PC-9 (cell line): ENCODE data around the gene NANOS1. TPM values are rescaled to one million over a fixed set of nuclear protein-coding genes. Genes with fewer than 3 reads are reported as not detected.

Experiments used
- BruUV-seq: library from RNA; stranded (reverse); fragments of 400-500 nt; replicated peaks from 2 replicates; lab custom pipeline; 2021; lab: Mats Ljungman, UMichigan
- CTCF ChIA-PET: fragments of 300-600 bp; sonication (Branson Sonifier 250); formaldehyde crosslinking; loops from one replicate; lab custom pipeline; 2022; ENCODE audit warnings: antibody characterized with exemption; lab: Charles Lee
- POLR2A ChIA-PET: fragments of 300-600 bp; sonication (Branson Sonifier 250); formaldehyde crosslinking; loops from one replicate; lab custom pipeline; 2022; ENCODE audit warnings: antibody characterized with exemption; ENCODE audit not compliant: unreplicated experiment; lab: Charles Lee
- DNase-seq, 2 experiments: peaks; one replicate each; pipeline versions ENCODE4 v3.0.0 to v3.0.0-alpha.2; 2015 to 2022; ENCODE audit warnings: mixed read lengths in 1 of 2
- H2AFZ ChIP-seq: fragments of 200-600 bp; sonication (generic); 2 replicates; pipeline ENCODE4 v1.8.1; 2017; ENCODE audit warnings: antibody characterized with exemption
- H3F3A ChIP-seq: fragments of 200-600 bp; sonication (generic); 2 replicates; pipeline ENCODE4 v1.8.1; 2017; ENCODE audit warnings: antibody characterized with exemption, mild to moderate bottlenecking, low read depth; ENCODE audit not compliant: insufficient read depth
- H3K27ac ChIP-seq: fragments of 200-600 bp; sonication (generic); 2 replicates; pipeline ENCODE4 v1.6.1; 2016; ENCODE audit warnings: mixed run types
- H3K27me3 ChIP-seq: fragments of 200-600 bp; sonication (generic); 2 replicates; pipeline ENCODE4 v1.6.1; 2016; ENCODE audit warnings: low read depth, mixed run types; ENCODE audit not compliant: insufficient read depth
- H3K36me3 ChIP-seq: fragments of 200-600 bp; sonication (generic); 2 replicates; pipeline ENCODE4 v1.6.1; 2016; ENCODE audit warnings: low read depth, mixed run types
- H3K4me1 ChIP-seq: fragments of 200-600 bp; sonication (generic); replicated peaks from 2 replicates; pipeline ENCODE4 v1.6.1; 2016; ENCODE audit warnings: mixed run types; ENCODE audit not compliant: insufficient read depth
- H3K4me2 ChIP-seq: fragments of 200-600 bp; sonication (generic); 2 replicates; pipeline ENCODE4 v1.6.1; 2017; ENCODE audit warnings: mixed run types
- H3K4me3 ChIP-seq: fragments of 200-600 bp; sonication (generic); 2 replicates; pipeline ENCODE4 v1.6.1; 2016; ENCODE audit warnings: mixed run types
- H3K79me2 ChIP-seq: fragments of 200-600 bp; sonication (generic); 2 replicates; pipeline ENCODE4 v1.6.1; 2017; ENCODE audit warnings: low read depth, mixed run types
- H3K9me2 ChIP-seq: fragments of 200-600 bp; sonication (generic); 2 replicates; pipeline ENCODE4 v1.8.1; 2017; ENCODE audit warnings: mild to moderate bottlenecking; ENCODE audit not compliant: insufficient read depth
- H3K9me3 ChIP-seq: fragments of 200-600 bp; sonication (generic); 2 replicates; pipeline ENCODE4 v1.8.1; 2016; ENCODE audit warnings: low read depth; ENCODE audit not compliant: insufficient read depth
- H4K20me1 ChIP-seq: fragments of 200-600 bp; sonication (generic); 2 replicates; pipeline ENCODE4 v1.8.1; 2017; ENCODE audit not compliant: insufficient read depth
- CTCF ChIP-seq: fragments of 200-600 bp; sonication (generic); conservative IDR thresholded peaks from 2 replicates; pipeline ENCODE4 v1.6.1; 2017; ENCODE audit warnings: mixed run types, antibody characterized with exemption, mild to moderate bottlenecking, moderate library complexity
- EZH2 ChIP-seq: fragments of 200-600 bp; sonication (generic); IDR thresholded peaks from 2 replicates; pipeline ENCODE4 v1.8.0; 2017; ENCODE audit warnings: antibody characterized with exemption, low read depth
- intact Hi-C: fragments of 100-400 bp; cut with micrococcal nuclease; formaldehyde crosslinking; loops from one replicate; pipeline ENCODE4 v1.10.0; 2022; ENCODE audit not compliant: unreplicated experiment
- total RNA-seq: library from RNA; stranded (reverse); gene quantifications from 2 replicates; pipeline ENCODE4 v1.2.3, GENCODE V29; 2021

NANOS1 gene
- total RNA-seq, 1 experiment from 2014 or later = 7.2 TPM

GRCh38 chr10:118995739-118996138 lies 33.8 kb upstream of the NANOS1 start:
- TF ChIP-seq EZH2 = no peak
- no peak for TF ChIP-seq CTCF
- Histone ChIP-seq H3K27ac (no peak overlapping the region), H3K79me2 (no peaks in the 10 kb centered on the region), H3K4me3 (no peak overlapping the region), H3K4me1 (no peaks in the 10 kb centered on the region), H3K9me2 (no peaks in the 10 kb centered on the region), H3K4me2 (no peak overlapping the region), H3K36me3 (no peaks in the 10 kb centered on the region), H3K9me3 (no peaks in the 10 kb centered on the region), H2AFZ (no peak overlapping the region), H4K20me1 (no peaks in the 10 kb centered on the region), H3K27me3 (no peaks in the 10 kb centered on the region), H3F3A (peaks cover 6% of the 10 kb centered on the region; the same call in 1 of the 2 replicates)
- intact Hi-C loops = no loop called here
- CTCF ChIA-PET = interaction anchor here (0.7 kb wide), 1 partner anchor 1677 kb away, joined by 4 read pairs; no protein-coding TSS in a partner anchor
- no peak for DNase-seq
- no TSS peak for BruUV-seq
- POLR2A ChIA-PET = no interaction called here

DNA sequence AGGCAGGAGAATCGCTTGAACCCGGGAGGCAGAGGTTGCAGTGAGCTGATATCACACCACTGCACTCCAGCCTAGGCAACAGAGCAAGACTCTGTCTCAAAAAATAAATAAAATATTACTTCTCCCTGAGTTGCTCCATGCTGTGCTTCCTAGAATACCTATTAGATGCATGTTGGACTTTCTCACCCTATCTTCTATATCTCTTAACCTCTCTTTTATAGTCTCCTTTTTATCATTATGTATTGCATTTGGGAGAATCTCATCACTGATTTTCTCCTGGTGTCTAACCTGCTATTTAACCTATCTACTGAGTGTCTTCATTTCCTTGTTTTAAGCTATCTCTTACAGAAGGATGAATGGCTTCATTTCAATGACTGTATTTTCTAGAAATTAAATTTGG lies 32.1 kb upstream of the NANOS1 start:
- H3K9me3 ChIP-seq = no peaks in the 10 kb centered on the region
- no peaks in the 10 kb centered on the region for H3K9me2 ChIP-seq
- H3K4me3 ChIP-seq = no peak overlapping the region
- no TSS peak for BruUV-seq
- POLR2A ChIA-PET = no interaction called here
- H3K36me3 ChIP-seq = no peaks in the 10 kb centered on the region
- no peaks in the 10 kb centered on the region for H3K79me2 ChIP-seq
- H2AFZ ChIP-seq = no peak overlapping the region
- peaks cover 10% of the 10 kb centered on the region for H3K4me1 ChIP-seq
- H3F3A ChIP-seq = peaks cover 19% of the 10 kb centered on the region
- CTCF ChIA-PET = no interaction called here
- no peak overlapping the region for H3K4me2 ChIP-seq
- TF ChIP-seq EZH2 = no peak
- no peak for TF ChIP-seq CTCF
- intact Hi-C loops = no loop called here
- H3K27me3 ChIP-seq = no peaks in the 10 kb centered on the region
- no peak for DNase-seq
- no peak overlapping the region for H3K27ac ChIP-seq
- H4K20me1 ChIP-seq = no peaks in the 10 kb centered on the region

DNA sequence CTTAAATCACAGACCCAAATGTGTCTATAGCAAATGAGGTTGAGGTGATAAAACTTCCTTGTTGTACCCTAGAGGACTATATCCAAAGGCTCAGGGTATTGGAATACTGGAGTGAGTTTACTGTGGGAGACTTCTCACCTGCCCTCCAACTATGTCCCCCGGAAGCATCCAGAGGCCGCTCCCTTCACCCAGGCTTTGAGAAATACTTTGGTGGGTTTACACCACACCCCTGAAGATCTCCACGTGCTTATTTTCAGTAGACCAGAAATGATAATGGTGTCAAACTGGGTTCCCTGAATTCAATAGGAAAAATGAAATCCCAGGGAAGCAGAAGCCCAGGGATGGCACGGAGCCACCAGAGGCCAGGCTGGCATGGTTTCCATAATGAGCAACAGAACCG lies 31.3 kb upstream of the NANOS1 start:
- Histone ChIP-seq H3K4me3 (no peak overlapping the region), H2AFZ (no peak overlapping the region), H3K9me2 (no peaks in the 10 kb centered on the region), H3F3A (peaks cover 19% of the 10 kb centered on the region), H4K20me1 (no peaks in the 10 kb centered on the region), H3K36me3 (no peaks in the 10 kb centered on the region), H3K9me3 (no peaks in the 10 kb centered on the region), H3K27ac (no peak overlapping the region), H3K27me3 (no peaks in the 10 kb centered on the region), H3K4me2 (no peak overlapping the region), H3K4me1 (peaks cover 10% of the 10 kb centered on the region), H3K79me2 (no peaks in the 10 kb centered on the region)
- TF ChIP-seq CTCF = no peak
- no peak for TF ChIP-seq EZH2
- CTCF ChIA-PET = no interaction called here
- intact Hi-C loops = no loop called here
- POLR2A ChIA-PET = no interaction called here
- no peak for DNase-seq
- BruUV-seq = no TSS peak
